ENCODE results near the gene SRRM3.
"Not testable (repeated sequence)": the region's sequence is repeated elsewhere in the genome, so short reads cannot be mapped to it uniquely, and the experiment has no call there.

The SRRM3 gene

GRCh38 chr7:76231583-76231982, 29.9 kb downstream of the SRRM3 start:
- no peak for DNase-seq

GRCh38 chr7:76232698-76233097, 31.0 kb downstream of the SRRM3 start:
- no peak for DNase-seq

DNA sequence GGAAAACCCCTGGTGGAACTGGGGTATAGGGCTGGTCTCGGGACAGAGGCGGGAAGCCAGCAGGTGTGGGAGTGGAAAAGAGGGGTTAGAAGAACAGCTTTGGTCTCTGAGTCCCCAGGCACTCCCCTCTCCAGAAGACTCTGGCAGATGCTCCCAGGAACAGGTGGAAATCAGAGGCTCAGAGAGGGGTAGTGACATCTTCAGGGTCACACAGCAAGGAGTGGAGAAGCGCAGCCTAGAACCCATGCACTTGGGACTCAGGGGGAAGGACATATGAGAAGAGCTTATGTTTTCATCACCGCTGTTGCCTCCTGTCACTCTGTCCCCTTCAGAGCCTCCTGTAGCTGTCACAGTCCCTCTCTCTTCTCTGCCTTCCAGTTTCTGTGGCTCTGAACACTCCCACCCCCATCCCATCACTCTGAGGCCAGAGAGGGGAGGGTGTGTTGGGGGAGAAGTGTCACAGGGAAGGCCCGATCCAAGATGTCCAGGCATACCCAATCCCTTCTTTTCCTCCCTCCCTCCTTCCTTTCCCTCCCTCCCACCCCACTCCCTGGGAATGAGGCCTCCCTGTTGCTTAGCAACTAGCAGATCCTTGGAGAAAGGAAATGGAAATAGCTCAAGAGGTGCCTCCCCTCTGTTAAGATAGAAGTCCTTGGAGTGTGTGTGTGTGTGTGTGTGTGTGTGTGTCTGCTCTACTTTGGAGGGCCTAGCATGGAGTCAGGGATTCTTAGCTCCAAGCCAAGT, 32.0 kb downstream of the SRRM3 start:
- DNase-seq: no peak

DNA sequence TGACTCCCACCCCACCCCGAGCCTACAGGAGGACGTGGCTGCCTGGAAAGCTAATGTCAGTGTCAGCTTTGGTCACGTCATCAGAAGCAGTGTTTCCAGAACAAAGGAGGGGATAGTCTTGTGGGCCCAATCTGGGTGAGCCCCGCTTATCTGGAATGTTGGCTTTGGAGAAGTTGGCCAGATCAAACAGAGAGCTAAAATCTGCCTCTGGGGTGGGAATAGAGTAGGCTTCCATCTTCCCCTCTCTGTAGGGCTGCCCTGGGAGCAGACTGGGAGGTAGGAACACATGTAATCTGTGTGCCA, 32.5 kb downstream of the SRRM3 start:
- no peak for DNase-seq

- DNase-seq: peak; percentile 78
These were observed 33.3 kb downstream of the SRRM3 start for GRCh38 chr7:76234931-76235441.

DNA sequence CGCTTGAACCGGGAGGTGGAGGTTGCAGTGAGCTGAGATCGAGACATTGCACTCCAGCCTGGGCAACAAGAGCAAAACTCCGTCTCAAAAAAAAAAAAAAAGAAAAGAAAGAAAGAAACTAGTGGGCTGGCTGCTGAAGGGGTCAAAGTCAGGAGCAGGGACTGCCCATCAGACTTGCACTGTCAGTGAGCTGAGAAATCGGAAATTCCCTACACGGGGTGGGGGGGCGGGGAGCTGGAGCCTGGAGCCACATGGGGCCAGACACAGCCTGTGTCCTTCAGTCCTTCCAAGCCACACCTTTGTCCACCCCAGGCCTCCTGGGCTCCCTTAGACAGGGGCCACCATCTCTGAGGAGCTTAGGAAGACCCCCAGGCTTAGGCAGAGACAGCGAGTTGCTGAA, 34.5 kb downstream of the SRRM3 start:
- no peak for DNase-seq

- DNase-seq: no peak
These were observed 36.6 kb downstream of the SRRM3 start for GRCh38 chr7:76238326-76238725.

DNA sequence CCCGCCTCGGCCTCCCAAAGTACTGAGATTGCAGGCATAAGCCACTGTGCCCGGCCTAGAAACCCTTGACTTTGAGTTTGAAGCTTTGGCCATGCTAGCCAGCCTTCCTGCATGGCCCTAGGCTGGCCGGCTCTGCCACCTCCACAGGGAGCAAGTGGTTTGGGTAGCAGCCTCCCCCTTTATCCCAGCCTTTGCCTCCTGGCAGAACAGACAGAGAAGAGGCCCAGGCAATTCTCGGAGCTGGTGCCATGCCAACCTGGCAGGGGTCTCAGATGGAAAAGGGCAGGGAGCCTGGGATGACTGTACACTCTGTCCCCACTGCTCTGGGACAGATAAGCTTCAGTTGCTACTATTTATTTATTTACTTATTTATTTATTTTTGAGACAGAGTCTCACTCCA, 39.4 kb downstream of the SRRM3 start:
- no peak for DNase-seq

DNA sequence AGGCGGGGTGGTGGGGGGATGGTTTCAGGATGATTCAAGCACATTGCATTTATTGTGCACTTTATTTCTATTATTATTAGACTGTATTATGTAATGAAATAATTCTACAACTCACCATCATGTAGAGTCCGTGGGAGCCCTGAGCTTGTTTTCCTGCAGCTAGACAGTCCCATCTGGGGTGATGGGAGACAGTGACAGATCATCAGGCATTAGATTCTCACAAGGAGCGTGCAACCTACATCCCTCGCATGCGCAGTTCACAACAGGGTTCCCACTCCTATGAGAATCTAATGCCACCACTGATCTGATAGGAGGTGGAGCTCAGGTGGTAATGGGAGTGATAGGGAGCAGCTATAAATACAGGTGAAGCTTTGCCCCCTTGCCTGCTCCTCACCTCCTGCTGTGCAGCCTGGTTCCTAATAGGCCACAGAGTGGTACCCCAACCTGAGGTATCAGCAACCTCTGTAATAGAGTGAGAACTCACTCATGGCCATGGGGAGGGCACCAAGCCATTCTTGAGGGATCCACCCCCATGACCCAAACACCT, 40.9 kb downstream of the SRRM3 start:
- not testable (repeated sequence) for DNase-seq

- no peak for DNase-seq
These were observed 43.2 kb downstream of the SRRM3 start for GRCh38 chr7:76244781-76245391.

GRCh38 chr7:76246804-76247389, 45.2 kb downstream of the SRRM3 start:
- no peak for DNase-seq

GRCh38 chr7:76247938-76248337, 46.2 kb downstream of the SRRM3 start:
- no peak for DNase-seq

- DNase-seq: no peak
These were observed 50.3 kb downstream of the SRRM3 start for GRCh38 chr7:76252021-76252420.

DNA sequence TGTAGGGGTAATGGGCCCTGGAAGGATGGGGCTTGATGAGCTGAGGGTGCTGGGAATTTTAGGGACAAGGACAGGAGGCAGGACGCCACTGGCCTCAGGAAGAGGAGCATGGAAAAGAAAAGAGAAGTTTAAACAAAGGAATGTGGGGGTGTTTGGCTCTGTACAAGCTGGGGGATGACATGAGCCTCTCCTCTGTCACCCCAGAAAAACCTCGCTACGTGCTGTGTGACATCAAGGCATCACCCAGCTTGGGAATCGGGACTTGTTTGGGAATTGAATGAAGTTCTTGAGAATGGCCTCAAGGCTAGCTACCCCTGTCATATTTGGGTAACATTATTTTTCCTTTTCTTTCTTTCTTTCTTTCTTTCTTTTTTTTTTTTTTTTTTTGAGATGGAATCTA, 53.1 kb downstream of the SRRM3 start:
- DNase-seq: no peak

DNA sequence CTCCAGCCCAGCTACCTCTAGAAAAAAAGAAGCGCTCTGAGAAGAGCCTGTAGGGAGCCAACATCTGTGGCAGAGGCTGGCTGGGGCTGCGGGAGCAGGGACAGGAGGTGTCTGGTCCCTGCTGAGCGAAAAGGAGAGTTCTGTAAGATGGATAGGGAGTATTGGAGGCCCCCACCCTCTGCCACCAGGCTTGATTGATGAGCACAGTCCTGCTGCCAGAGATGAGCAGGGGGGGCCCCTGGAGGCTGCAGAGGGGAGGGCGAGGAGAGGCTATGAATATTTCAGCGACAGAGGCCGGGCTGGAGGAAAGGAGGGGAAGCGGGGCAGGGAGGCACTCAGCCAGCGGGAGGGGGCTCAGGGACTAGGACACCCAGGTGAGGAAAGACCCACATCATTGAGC, 56.3 kb downstream of the SRRM3 start:
- no peak for DNase-seq

DNA sequence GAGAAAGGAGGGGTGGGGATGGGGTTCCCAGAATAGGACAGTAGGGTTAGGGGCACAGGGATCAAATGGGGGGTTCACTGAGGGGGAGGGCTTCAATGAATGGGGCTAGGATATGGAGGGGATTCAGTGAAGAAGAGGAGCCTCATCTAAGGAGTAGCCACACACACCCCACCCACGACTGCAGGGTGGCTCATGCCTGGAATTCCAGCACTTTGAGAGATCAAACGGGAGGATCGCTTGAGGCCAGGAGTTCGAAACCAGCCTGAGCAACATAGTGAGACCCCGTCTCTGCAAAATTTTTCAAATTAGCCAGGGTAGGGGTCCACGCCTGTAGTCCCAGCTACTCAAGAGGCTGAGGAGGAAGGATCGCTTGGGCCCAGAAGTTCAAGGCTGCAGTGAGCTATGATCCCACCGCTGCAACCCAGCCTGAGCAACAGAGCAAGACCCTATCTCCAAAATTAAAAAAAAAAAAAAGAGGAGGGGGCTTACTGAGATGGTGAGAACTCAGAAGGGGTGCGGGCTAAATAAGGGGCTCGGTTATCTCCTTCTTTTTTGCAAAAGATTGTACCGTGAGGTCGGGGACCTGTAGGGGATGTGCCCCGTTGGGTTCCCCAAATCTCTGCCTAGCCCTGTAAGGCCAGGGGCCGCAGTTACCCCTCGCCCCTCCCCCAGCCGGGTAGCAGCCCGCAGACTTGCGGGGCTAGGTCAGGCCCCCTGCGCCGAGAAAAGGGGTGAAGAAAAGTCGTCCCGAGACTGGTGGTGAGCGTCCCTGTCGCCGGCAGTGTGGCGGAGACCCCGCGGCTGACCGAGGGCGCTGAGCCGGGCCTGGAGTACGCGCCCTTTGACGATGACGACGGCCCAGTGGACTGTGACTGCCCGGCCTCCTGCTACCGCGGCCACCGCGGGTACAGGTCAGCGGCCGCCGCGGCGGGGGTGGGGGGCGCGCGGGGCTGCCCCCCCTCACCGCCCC, 57.7 kb downstream of the SRRM3 start:
- no peak for DNase-seq

- DNase-seq: no peak
These were observed 58.5 kb downstream of the SRRM3 start for GRCh38 chr7:76260171-76260703.

- DNase-seq: no peak
These were observed 59.6 kb downstream of the SRRM3 start for GRCh38 chr7:76261329-76261728.

DNA sequence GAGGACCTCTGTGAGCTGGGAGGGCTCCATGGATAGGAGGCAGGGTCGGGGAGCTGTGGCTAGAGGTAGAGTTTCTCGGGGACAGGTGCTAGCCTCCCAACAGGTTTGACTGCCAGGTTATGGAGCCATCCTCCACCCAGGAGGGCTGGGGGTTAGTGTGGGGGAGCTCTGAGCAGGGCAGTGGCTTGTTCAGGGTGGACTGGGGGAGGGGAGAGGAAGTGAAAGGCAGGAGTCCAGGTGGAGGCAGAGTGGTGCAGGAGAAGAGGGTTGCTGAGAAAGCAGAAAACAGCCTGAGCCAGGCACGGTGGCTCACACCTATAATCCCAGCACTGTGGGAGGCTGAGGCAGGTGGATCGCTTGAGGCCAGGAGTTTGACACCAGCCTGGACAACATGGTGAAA, 60.2 kb downstream of the SRRM3 start:
- DNase-seq: no peak

- no peak for DNase-seq
These were observed 61.1 kb downstream of the SRRM3 start for GRCh38 chr7:76262683-76263402.

- DNase-seq: no peak
These were observed 63.6 kb downstream of the SRRM3 start for GRCh38 chr7:76265299-76265698.

Measured in left hindlimb (tissue), 1 donor.